D341Med (cell line): ENCODE results near the gene ITGB5.
A peak's percentile ranks its signal among the peaks of the same experiment; 100 is the strongest.

ENCODE experiments used
- DNase-seq: peaks from one replicate; pipeline ENCODE4 v3.0.0; 2012; ENCODE audit warnings: low spot score

ITGB5 gene

DNA sequence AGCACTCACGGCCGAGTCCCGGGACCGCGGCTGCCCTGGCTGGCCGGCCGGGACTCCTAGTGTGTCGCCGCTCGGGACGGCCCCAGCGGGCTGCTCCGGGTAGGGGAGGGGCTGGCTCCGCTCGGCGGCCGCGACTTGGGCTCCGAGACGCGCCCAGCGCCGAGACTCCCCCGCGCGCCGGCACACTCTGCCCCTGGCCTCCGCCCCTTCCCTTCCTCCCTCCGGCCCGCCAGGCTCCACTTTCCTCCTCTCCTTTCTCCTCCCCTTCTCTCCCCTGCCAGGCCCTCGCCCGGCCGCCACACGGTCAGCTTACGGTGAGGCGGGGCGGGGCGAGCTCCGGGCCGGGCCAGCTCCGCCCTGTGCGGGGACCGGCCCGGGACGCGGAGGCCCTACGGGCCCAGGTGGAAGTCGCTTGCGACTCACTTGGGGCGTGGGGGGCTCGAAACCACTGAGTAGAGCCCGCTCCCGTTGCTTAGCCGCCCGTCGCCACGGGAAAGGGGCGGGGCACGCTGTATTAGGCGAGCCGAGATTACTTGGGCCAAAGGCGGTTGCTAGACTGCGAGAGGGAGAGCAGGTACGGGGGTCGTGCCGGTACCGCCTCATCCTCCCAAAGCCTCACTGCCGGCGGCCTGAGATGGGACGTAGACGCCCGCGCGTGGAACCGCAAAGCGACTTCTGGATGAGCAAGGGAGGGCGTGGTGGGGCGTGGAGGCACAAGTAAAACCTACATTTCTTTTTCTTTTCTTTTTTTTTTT is at the start of gene ITGB5:
ITGB5 (minus strand) TSS at position 189 of the 755 bp plus-strand sequence. CDS start 365 bp downstream, outside the sequence.
- peak; percentile 75 for DNase-seq

- DNase-seq, result no peak
Measured at GRCh38 chr3:124935794-124936542, 48.8 kb upstream of the ITGB5 start.

DNA sequence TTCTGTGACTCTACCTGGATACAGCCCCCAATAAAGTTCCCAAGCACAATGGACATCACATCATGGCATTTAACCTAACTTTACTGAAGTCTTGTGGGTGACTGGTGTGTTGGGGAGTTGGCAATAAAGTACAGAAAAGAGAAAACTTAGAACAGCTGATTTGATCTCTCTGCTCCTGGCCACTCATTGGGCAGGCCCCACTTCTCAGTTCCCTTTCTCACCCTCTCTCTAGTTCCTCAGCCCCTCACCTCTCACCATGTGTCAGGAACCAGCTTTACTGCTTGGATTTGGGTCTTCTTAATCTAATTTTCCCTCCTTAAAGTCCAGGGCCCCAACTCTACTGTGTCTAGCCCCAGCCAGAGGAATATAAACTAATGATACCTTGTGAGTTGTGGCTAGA is 48.1 kb upstream of the ITGB5 start:
- no peak for DNase-seq

DNA sequence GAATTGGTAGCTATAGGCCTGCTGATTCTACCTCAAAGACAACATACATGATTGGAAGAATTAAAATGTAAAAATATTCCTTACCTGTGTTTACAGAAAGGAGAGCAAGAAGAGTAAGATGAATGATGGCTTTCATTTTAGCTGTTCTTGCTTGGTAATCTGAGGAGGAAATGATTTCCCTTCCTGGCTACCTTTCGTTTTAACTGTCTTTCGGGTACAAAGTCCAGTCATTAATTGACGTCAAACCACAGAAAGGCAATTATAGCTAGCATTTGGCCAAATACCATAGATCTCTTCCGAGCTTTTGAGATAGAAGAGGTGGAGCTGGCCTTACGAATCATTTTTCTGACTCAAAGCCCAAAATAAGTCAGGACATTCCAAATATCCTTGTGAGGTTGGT is 47.4 kb upstream of the ITGB5 start, which contains the start of gene MUC13:
MUC13 (minus strand) TSS at position 175 of the 400 bp plus-strand sequence; CDS start at position 136, 39 bp downstream.
- DNase-seq, result no peak

- DNase-seq, result peak; percentile 44
Measured at GRCh38 chr3:124928333-124929202, 41.4 kb upstream of the ITGB5 start.

- no peak for DNase-seq
Measured at GRCh38 chr3:124927574-124928045, 40.4 kb upstream of the ITGB5 start.

- no peak for DNase-seq
Measured at GRCh38 chr3:124926426-124927101, 39.4 kb upstream of the ITGB5 start.

DNA sequence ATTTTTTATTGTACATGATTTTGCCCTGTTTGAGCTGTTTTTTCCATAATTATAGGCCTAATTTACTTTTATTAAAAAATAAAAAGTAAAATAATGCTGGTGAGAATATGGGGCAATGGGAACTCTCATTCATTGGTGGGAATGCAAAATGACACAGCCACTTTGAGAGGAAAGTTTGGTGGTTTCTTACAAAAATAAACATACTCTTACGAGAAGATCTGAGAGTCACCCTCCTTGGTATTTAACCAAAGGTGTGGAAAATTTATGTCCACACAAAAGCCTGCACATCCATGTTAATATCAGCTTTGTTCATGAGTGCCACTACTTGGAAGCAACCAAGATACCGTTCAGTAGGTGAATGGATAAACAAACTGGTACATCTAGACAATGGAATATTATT is 37.6 kb upstream of the ITGB5 start:
- no peak for DNase-seq

GRCh38 chr3:124923833-124924232 is 36.7 kb upstream of the ITGB5 start:
- DNase-seq, result no peak

DNA sequence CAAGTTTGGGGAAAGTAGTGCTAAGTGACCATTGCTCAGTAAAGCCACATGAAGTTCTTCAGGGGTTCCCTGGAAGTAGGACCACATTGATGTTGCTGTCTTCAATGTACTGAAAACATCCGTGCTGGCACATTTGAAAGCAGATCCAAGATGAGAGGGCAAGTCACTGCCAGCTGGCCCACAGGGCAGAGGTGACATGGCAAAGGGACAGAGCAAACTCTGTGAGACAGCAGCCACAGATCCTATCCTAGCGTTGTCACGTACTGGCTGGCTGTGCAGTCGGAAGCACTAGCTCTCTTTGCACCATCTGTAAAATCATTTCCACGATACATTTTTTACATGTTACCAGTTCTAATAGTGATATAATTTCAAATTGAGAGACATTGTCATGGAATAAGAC is 33.6 kb upstream of the ITGB5 start:
- DNase-seq, result no peak

- no peak for DNase-seq
Measured at GRCh38 chr3:124919756-124920155, 32.6 kb upstream of the ITGB5 start.

- no peak for DNase-seq
Measured at GRCh38 chr3:124918524-124918923, 31.4 kb upstream of the ITGB5 start.

DNA sequence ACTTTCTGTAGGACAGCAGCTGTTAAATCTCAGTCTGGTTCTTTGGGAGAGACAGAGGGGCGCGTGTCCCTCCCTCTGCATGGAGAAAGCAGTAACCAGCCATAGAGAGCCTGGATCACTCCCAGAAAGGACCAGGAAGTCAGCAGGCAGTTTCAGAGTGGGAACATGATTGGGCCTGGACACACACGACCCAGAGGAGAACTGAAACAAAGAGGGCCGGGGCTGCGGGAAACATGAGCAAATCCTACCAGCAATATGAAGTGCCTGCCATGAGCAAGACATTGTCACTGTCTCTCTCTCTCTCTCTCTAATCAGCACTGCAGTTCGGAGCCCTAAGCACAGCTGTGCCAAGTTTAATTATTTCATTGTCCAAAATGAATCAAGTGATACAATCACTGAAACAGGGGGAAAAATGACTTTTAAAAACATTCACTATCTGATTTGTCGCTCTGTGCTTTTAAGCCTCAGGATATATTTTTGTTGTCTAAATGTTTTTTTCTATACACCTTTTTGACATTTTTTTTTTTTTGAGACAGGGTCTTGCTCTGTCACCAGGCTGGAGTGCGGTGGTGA is 29.8 kb upstream of the ITGB5 start:
- no peak for DNase-seq

DNA sequence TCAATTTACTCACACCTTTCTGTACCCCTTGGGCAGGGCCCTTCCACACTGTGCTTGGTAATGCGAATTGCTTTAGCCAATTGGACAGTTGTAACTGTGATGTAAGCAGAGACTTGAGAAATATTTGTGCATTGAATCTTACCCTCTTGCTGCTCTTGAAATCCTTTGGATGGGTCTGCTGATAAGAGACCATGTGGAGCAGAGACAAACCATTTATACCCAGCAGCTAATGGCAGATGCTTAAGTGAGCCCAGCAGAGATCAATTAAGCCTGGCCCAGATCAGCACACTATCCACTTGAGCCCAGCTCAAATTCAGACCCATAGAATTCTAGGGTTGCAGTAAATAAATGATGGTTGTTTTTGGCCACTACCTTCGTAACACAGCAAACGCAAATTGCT is 28.1 kb upstream of the ITGB5 start:
- DNase-seq, result no peak

GRCh38 chr3:124907957-124908356 is 20.8 kb upstream of the ITGB5 start:
- no peak for DNase-seq

DNA sequence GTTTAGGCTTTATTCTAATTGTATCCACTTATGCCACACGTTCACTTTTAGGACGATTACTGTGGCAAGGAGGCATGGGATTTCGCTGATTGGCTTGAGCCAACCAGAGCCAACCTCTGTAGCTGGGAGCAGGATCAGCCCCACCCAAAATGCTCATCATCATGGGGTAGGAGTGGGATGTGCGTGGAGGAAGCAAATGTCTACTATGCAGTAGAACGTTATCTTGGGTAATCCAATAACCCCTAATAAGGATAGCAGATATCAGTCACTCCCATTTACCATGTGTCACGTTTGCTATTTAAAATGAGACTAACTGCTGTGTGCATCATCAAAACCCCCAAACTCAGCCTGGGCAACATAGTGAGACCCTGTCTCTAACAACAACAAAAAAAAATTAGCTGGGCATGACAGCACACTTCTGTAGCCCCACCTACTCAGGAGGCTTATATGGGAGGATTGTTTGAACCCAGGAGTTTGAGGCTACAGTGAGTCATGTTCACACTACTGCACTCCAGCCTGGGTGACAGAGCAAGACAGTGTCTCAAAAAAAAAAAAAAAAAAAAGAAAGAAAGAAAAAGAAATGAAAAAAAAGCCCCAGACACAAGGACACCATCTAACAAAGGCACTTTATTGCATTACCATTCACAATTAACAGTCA is 17.8 kb upstream of the ITGB5 start:
- no peak for DNase-seq

- DNase-seq, result no peak
Measured at GRCh38 chr3:124903896-124904834, 17.0 kb upstream of the ITGB5 start.

- DNase-seq, result no peak
Measured at GRCh38 chr3:124896824-124897526, 9.8 kb upstream of the ITGB5 start.

GRCh38 chr3:124895756-124896155 is 8.6 kb upstream of the ITGB5 start:
- DNase-seq, result no peak
